OCI-LY1 (cell line): ENCODE data around the gene LAYN.

Source experiments
- H2AFZ ChIP-seq: fragments of 200-600 bp; sonication (generic), shearing (Covaris generic); 2 replicates; pipeline ENCODE4 v1.6.0; 2014; ENCODE audit warnings: antibody characterized with exemption, mild to moderate bottlenecking, low read length
- H3F3A ChIP-seq: fragments of 200-600 bp; sonication (generic), shearing (Covaris generic); 2 replicates; pipeline ENCODE4 v1.6.0; 2014; ENCODE audit warnings: mild to moderate bottlenecking, antibody characterized with exemption, low read length, moderate library complexity; ENCODE audit not compliant: insufficient read depth
- H3K27ac ChIP-seq: fragments of 200-600 bp; sonication (generic); 2 replicates; pipeline ENCODE4 v1.5.1; 2014; ENCODE audit warnings: low read length, mixed run types, mild to moderate bottlenecking, low read depth; ENCODE audit not compliant: poor library complexity, severe bottlenecking
- H3K27me3 ChIP-seq: fragments of 200-600 bp; sonication (generic); 2 replicates; pipeline ENCODE4 v1.6.0; 2014; ENCODE audit warnings: antibody characterized with exemption, mild to moderate bottlenecking, low read length, moderate library complexity; ENCODE audit not compliant: insufficient read depth
- H3K36me3 ChIP-seq: fragments of 200-600 bp; sonication (generic); 2 replicates; pipeline ENCODE4 v1.6.1; 2014; ENCODE audit warnings: mild to moderate bottlenecking, antibody characterized with exemption, low read length, moderate library complexity, mixed read lengths; ENCODE audit not compliant: insufficient read depth
- H3K4me1 ChIP-seq: fragments of 200-600 bp; sonication (generic); 2 replicates; pipeline ENCODE4 v1.5.1; 2014; ENCODE audit warnings: mild to moderate bottlenecking, low read length, moderate library complexity; ENCODE audit not compliant: insufficient read depth, severe bottlenecking
- H3K4me2 ChIP-seq: fragments of 200-600 bp; sonication (generic), shearing (Covaris generic); 2 replicates; pipeline ENCODE4 v1.6.1; 2014; ENCODE audit warnings: low read length
- H3K4me3 ChIP-seq: fragments of 200-600 bp; sonication (generic); 2 replicates; pipeline ENCODE4 v1.5.1; 2014; ENCODE audit warnings: low read length, low read depth, mild to moderate bottlenecking, mixed read lengths; ENCODE audit not compliant: poor library complexity, severe bottlenecking
- H3K79me2 ChIP-seq: fragments of 200-600 bp; shearing (Covaris generic); 2 replicates; pipeline ENCODE4 v1.6.1; 2016; ENCODE audit warnings: mixed run types, low read length, mixed read lengths; ENCODE audit not compliant: insufficient read depth
- H3K9ac ChIP-seq: fragments of 200-600 bp; sonication (generic), shearing (Covaris generic); 2 replicates; pipeline ENCODE4 v1.6.1; 2014; ENCODE audit warnings: mild to moderate bottlenecking, low read length, mixed read lengths
- H3K9me2 ChIP-seq: fragments of 200-600 bp; sonication (generic), shearing (Covaris generic); 2 replicates; pipeline ENCODE4 v1.6.1; 2014; ENCODE audit warnings: low read depth, mild to moderate bottlenecking, low read length, mixed read lengths
- H3K9me3 ChIP-seq: fragments of 200-600 bp; shearing (Covaris generic); 2 replicates; pipeline ENCODE4 v1.6.1; 2014; ENCODE audit warnings: low read length, mixed read lengths
- H4K20me1 ChIP-seq: fragments of 200-600 bp; sonication (generic), shearing (Covaris generic); 2 replicates; pipeline ENCODE4 v1.6.0; 2016; ENCODE audit warnings: mild to moderate bottlenecking, low read length; ENCODE audit not compliant: insufficient read depth
- CTCF ChIP-seq: fragments of 200-600 bp; sonication (generic), shearing (Covaris generic); IDR thresholded peaks from 2 replicates; pipeline ENCODE4 v1.5.1; 2017; ENCODE audit warnings: mild to moderate bottlenecking, antibody characterized with exemption, low read length, moderate library complexity, mixed read lengths
- EZH2 ChIP-seq: fragments of 200-600 bp; sonication (generic), shearing (Covaris generic); IDR thresholded peaks from 2 replicates; pipeline ENCODE4 v1.8.0; 2017; ENCODE audit warnings: borderline replicate concordance, mixed run types, mild to moderate bottlenecking, antibody characterized with exemption, low read length, moderate library complexity, mixed read lengths

Gene LAYN

GRCh38 chr11:111542606-111543275, 2.2 kb downstream of the LAYN start:
- TF ChIP-seq EZH2 (no peak), CTCF (no peak)
- Histone ChIP-seq H2AFZ (no peak overlapping the region), H3K9me2 (no peaks in the 10 kb centered on the region), H3K4me1 (no peaks in the 10 kb centered on the region), H3K9me3 (0 out of 2 replicates have a peak, but pooled peaks cover 3% of the 10 kb centered on the region), H3K27ac (no peak overlapping the region), H3K4me2 (no peak overlapping the region), H4K20me1 (no peaks in the 10 kb centered on the region), H3K79me2 (no peaks in the 10 kb centered on the region), H3K27me3 (peaks cover 17% of the 10 kb centered on the region), H3K4me3 (no peak overlapping the region), H3K9ac (no peak overlapping the region), H3K36me3 (no peaks in the 10 kb centered on the region), H3F3A (no peaks in the 10 kb centered on the region)

DNA sequence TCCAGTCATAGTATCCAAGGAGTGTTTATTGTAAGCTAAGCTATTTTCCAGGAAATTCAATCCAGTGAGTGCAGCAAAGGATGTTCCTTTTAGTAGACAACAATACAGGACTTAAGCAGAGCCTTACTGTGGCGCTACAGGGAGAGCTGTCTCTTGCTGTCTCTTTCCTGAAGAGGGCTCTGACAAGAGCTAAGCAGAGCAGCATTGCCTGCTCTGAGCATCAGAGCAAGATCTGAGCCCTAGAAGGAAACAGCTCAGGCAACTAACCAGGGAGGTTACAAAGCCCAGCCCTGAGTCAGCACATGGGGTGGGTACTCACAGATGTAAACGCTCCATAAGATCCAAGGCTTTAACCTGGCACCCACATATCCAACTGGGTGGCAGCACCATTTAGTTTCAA, 8.0 kb downstream of the LAYN start:
- no peaks in the 10 kb centered on the region for H3K36me3 ChIP-seq
- no peaks in the 10 kb centered on the region for H3F3A ChIP-seq
- H3K27ac ChIP-seq: no peak overlapping the region
- no peaks in the 10 kb centered on the region for H3K9me3 ChIP-seq
- no peak for TF ChIP-seq CTCF
- no peak for TF ChIP-seq EZH2
- H3K9ac ChIP-seq: no peak overlapping the region
- no peak overlapping the region for H3K4me3 ChIP-seq
- no peak overlapping the region for H3K4me2 ChIP-seq
- no peaks in the 10 kb centered on the region for H3K4me1 ChIP-seq
- H2AFZ ChIP-seq: no peak overlapping the region
- no peaks in the 10 kb centered on the region for H3K9me2 ChIP-seq
- H3K27me3 ChIP-seq: peaks cover 8% of the 10 kb centered on the region
- H3K79me2 ChIP-seq: no peaks in the 10 kb centered on the region
- no peaks in the 10 kb centered on the region for H4K20me1 ChIP-seq

GRCh38 chr11:111549196-111549868, 8.8 kb downstream of the LAYN start:
- no peak overlapping the region for H3K27ac ChIP-seq

More at GRCh38 chr11:111549196-111549868, 8.8 kb downstream of the LAYN start:
- no peak for TF ChIP-seq EZH2
- no peak for TF ChIP-seq CTCF
- no peak overlapping the region for H3K9ac ChIP-seq
- H3K9me3 ChIP-seq: no peaks in the 10 kb centered on the region
- H3K4me2 ChIP-seq: no peak overlapping the region
- H3K4me1 ChIP-seq: no peaks in the 10 kb centered on the region
- no peaks in the 10 kb centered on the region for H3K9me2 ChIP-seq
- H3K4me3 ChIP-seq: no peak overlapping the region
- peaks cover 8% of the 10 kb centered on the region for H3K27me3 ChIP-seq
- no peaks in the 10 kb centered on the region for H3K36me3 ChIP-seq
- H2AFZ ChIP-seq: no peak overlapping the region
- no peaks in the 10 kb centered on the region for H3K79me2 ChIP-seq
- H3F3A ChIP-seq: no peaks in the 10 kb centered on the region
- no peaks in the 10 kb centered on the region for H4K20me1 ChIP-seq
